Fibroblast of peridontal ligament (primary cell): ENCODE results near the gene GSTM2.

Experiments
- DNase-seq: peaks from one replicate; pipeline ENCODE4 v3.0.0-alpha.2; 2010; ENCODE audit errors: extremely low read depth

GSTM2 gene

DNA sequence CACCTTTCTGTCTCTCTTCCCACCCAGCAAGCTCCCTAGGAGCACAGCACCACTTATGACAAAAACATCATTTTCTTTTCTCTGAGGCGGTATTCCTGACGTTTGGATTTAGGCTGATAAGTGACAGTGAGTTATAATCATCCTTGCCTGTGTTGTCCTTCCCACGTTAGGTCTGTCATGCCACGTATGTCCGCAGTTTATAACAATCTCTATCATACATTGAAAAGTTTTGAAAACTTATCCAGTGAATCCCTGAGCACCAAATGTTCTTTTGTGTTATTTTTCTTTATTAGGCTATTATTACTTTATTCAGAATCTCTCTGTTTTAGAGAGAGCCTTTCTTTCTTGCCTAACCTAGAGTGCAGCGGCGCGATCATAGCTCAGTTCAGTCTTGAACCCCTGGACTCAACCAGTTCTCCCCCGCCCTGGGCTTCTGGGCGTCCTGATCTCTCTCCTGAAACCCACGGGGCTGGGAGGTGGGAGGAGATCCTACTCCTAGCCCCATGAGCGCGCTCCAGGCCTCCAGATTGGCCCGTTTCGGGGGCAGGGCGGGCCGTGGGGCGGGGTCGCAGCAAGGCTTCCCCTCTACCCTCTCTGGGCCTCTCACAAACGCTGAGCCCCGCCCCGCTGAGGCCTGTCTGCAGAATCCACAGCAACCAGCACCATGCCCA lies at the start of gene GSTM2:
Gene GSTM2 (plus strand): TSS at position 606 of the 671 bp plus-strand sequence. CDS start 59 bp downstream, at position 665.
- peak; percentile 76 for DNase-seq

DNA sequence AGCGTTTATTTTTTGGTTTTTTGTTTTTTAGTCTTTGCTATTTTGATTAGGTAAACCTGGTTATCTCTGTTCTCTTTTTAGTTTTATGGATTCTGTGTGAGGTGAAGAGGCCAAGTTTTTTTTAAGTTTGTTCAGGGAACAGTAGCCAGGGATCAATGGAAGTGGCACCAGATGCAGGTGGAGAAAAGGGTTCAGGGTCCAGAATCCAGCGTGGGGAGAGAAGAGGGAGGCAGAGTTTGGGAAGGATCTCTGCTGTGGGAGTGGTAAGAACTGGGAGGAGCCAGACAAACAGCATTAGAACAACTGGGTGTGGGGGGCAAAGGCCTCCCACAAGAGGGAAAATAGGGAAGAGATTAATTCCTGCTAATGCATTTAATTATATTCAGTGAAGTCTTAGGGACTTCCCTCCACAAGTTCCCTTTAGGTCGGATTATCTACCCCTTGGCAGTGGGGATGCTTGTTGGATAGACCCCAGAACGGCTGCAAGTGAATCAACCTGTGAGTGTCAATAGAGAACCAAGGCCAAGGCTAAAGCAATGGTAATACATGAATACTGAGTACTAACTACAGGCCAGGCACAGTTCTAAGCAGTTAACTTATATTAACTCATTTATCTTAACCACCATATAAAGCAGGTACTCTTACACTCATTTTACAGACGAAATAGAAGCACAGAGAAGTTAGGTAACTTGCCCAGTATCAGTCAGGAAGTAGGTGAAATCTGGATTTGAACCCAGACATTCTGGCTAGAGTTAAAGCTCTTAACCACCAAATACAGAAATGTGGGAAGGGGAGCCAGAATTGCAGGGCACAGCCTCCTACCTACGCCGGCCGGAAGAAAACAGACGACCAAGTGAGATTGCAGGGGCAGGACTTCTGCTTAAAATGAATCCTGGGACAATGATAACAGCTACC lies 48.9 kb upstream of the GSTM2 start:
- DNase-seq, result no peak

DNA sequence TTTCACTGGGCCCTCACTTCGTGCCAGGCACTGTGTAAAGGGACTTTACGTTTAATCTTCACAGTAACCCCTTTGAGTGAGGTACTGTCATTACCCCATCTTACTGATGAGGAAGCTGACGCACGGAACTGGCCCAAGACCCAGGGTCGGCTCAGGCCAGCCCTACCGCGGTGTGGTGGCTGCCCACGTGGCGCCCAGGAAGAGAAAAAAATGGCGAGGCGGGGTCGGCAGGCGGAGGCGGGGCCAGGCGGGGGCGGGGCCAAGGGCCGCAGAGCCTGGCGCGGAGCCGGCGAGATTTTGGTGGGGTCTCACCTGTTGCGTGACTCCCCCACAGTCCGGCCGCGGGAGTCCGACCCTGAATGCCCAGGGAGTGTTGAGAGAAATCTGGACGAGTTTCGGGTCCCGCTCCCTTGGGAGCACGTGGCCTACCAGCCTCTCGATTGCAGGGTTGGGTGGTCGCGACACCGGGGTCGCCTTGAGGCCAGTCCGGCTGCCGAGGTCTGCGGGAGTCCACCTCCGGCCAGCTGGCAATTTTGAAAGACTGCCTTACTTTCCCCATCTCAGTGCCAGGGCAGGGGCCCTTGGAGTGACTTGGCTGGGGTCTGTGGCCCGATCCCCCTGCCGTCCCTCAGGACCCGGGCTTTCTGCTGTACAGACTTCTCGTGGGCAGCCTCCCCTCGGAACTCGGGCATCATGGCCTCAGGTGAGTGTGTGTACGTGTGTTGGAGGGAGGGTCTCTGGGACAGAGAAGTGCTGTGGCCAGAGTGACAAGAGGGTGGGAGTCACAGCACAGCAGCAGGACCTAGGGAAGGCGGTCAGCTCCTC lies 48.1 kb upstream of the GSTM2 start, which contains the start of the genes AMPD2 and GNAT2:
Gene AMPD2 (plus strand): TSS at position 262 of the 825 bp plus-strand sequence. CDS start 1,339 bp downstream, outside the sequence.
Gene GNAT2 (minus strand): TSS at position 41 of the 825 bp plus-strand sequence. CDS start 6,746 bp downstream, outside the sequence.
- peak; percentile 84 for DNase-seq

DNA sequence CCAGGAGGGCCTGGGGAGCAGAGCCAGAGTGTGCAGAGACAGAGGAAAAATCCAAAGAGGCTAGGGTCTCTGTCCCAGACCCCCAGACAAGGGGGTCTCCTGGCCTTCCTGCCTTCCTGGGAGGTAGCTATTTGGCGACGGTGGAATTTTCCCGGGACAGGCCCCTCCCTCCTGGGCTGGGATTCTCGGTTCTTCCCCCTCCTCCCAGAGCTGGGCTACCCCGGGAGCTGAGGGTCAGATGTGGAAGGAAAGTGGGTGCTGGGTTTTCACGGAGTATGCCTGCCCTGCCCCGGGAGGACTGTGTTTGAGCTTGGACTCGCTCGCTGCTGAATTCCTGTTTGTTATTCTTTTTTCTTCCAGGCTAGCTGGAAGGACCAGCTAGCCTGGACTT lies 47.5 kb upstream of the GSTM2 start:
- DNase-seq, result peak; percentile 58

DNA sequence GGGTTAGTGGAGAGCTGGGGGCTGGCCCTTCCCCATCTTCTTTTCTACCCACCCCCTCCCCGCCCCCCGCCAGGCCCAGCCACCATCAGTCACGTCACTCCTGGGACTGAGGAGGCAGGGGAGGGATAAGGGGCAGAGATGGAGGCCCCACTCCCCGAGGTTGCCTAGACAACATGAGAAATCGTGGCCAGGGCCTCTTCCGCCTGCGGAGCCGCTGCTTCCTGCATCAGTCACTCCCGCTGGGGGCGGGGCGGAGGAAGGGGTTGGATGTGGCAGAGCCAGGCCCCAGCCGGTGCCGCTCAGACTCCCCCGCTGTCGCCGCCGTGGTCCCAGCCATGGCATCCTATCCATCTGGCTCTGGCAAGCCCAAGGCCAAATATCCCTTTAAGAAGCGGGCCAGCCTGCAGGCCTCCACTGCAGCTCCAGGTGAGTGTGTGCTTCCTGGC lies 47.0 kb upstream of the GSTM2 start:
- peak; percentile 91 for DNase-seq

DNA sequence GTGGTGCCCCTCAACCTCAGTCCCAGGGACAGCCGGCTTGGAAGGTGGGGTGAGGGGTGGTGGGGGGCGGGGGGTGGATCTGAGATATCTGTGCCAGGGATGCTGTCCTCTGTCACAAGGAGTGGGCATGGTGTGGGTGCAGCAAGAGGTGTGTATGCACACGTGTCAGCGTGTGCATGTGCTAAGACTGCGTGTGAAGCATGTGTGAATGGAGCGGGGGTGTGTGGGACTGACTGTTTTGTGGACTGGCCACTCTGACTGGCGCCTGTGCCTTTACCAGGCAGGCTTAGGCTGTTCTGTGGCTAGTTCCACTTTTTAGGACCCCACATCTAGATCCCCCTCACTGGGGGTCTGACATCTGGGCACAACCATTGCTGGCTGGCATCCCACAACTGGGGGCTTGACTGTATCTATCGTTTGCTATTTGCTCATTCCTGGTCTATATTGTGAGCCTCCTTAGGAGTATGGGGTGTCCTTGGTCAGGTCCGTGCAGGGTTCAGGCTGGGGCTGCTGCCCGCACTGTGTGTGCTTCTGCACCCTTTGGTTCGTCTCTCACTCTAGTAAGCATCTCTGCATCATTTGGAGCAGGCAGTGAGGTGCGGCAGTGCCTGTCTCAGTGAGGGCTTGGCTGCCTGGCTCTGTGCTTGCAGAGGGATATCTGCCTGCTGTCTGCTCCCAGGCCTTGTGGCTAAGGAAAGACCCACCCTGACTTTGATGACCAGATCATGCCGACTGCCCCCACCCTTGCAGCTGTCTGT lies 46.3 kb upstream of the GSTM2 start:
- DNase-seq, result no peak

DNA sequence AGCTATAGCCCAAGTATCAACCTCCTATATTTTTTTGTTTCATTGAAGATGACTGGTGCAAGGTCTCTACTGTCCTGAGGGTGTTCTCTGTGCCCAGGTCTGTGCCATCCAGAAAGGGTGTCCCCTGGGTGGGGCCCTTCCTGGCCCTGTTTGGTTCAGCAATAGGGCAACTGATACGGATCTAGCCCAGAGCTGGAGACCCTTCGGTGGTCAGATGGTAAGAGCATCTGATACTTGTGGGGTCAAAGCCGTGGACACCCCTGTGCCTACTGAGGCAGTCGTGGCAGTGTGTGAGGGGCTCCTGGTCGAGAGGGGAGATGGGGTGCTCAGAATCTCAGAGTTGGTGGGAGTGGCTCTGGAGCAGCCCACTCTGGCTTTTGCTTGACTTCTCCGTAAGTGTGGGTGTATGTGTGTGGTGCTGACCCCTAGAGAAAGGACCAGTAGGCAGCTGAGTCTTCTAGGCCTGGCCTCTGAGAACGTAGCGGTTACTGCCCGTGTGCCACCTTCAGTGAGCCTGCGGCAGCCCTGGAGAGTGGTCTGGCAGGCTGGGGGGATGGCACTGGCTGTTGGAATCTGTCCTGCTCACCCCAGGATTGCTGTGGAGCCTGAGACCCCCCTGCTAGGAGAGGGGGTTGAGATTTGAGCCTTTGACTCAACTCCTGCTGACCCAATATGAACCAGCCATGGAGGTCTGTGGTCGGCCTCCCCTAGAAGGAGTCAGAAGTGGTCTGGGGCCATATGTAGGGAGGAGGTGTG lies 45.5 kb upstream of the GSTM2 start:
- DNase-seq, result no peak

DNA sequence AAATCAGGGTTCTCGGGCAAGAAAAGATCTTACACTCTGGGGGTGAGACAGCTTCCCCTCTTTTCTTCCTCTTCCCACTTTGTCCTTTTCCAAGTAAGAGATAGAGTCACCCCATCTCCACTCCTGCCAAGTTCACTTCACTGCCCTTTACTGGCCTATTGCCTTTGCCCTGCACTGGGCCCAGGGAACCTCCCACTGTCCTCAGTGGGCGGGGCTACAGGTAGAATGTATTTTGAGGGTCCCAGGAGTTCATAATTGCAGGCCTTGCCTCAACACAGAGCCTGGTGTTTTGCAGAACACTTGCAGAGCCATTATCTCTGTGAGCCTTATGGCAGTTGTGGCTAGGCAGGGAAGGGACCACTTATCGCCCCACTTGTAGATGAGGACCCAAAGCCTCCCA lies 45.0 kb upstream of the GSTM2 start:
- no peak for DNase-seq

DNA sequence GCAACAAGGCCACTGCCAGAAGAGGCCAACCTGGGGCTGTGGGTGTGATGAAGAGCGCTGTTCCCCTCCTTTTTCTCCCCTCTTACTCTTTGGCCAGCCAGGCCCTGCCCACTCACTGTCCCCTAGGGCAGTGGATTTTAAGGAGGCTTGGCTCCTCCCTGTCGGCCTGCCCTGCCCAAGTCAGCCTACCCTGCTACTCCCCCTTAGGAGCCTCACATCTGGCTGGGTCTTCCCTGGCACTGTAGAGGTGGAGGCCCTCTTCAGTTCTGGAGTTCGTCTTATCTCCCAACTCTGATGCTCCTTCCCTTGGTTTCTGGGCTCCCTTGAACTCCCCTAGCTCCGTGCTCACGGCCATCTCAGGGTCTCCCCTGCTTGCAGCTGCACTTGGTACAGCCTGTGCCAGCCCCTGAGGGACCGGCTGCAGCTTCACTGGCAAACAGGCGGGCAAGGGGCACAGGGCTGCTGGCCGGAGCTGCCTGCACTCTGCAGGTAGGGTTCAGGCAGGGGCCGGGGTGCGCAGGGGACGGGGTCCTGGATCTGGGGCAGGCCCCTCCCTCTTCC lies 44.2 kb upstream of the GSTM2 start:
- no peak for DNase-seq

DNA sequence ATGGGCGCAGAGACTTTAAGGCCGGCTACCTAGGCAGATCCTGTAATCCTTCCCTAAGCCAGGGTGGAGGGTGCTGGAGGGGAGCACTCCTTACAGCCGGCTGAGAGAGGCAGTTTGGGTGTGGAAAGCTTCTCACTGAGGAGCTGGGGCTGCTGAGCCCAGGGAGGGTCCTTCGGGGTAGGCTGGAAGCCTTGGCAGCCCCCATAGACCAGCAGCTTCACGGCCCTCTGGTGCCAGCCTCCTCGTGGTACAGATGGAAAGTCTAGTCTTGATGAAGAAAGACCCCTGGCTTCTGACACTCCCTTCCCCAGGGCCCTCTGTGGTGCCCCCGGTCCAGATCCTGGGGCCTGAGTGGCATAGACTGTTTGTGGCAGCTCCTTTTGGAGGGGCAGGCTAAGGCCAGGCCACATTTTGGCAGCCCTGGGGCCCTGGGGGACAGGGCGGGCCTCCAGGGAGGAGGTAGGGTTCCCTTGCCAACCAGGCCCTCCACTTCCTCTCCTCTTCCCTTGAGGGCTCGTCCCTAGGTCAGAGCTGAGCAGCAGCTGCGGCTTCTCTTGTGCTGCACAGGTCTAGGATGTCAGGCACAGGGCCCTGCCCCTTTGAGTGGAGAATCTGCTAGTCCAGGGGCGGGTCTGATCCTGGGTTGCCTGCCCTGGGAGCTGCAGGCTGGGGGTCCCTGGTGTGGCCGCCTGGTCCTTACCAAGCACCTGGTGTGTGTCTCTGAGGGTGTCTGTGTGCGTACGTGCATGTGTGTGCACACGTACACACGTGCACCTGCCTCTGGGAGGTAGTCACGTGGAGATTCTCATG lies 43.5 kb upstream of the GSTM2 start:
- no peak for DNase-seq

DNA sequence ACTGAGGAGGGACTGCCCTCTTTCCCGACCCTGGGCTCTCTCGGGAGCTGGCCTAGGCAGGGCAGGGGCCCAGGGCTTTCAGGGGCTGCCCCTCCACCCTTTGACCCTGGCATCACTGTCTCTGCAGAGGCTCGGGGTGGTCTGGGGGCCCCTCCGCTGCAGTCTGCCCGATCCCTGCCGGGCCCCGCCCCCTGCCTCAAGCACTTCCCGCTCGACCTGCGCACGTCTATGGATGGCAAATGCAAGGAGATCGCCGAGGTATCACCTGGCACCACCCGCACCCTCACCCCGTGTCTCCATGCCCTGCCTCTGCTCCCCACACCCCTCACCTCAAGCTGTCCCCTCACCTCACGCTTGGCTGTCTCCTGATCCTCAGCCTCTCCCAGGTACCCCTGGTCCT lies 42.7 kb upstream of the GSTM2 start:
- DNase-seq, result no peak

DNA sequence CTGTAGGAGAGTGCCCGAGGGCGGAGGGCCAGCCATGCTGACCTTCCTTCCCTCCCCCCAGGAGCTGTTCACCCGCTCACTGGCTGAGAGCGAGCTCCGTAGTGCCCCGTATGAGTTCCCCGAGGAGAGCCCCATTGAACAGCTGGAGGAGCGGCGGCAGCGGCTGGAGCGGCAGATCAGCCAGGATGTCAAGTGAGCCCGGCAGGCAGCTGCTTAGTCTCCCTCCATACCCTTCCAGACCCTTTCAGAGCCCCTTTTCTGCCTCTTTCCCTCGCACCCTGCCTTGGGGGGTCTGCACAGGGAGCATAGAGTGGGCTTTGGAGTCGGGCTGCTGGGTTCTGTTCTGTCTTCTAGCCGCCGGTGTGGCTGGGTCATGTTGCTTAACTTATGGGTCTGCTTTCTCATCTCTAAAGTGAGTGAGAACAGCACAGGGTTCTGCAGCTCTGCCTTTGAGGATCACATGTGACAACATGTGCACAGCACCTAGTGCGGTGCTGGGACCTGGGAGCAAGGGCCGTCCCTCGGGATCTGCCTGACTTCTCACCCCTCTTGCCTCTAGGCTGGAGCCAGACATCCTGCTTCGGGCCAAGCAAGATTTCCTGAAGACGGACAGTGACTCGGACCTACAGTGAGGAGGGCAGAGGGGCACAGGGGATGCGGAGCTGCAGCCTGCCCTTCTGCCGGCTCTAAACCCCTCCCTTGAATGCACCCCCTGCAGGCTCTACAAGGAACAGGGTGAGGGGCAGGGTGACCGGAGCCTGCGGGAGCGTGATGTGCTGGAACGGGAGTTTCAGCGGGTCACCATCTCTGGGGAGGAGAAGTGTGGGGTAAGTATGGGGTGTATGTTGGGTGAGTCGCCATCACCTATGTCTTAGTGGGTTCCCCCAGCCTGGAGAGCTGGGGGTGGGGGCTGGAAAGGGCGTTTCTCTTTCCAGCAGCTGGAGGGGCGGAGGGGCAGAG lies 42.0 kb upstream of the GSTM2 start:
- DNase-seq, result no peak

DNA sequence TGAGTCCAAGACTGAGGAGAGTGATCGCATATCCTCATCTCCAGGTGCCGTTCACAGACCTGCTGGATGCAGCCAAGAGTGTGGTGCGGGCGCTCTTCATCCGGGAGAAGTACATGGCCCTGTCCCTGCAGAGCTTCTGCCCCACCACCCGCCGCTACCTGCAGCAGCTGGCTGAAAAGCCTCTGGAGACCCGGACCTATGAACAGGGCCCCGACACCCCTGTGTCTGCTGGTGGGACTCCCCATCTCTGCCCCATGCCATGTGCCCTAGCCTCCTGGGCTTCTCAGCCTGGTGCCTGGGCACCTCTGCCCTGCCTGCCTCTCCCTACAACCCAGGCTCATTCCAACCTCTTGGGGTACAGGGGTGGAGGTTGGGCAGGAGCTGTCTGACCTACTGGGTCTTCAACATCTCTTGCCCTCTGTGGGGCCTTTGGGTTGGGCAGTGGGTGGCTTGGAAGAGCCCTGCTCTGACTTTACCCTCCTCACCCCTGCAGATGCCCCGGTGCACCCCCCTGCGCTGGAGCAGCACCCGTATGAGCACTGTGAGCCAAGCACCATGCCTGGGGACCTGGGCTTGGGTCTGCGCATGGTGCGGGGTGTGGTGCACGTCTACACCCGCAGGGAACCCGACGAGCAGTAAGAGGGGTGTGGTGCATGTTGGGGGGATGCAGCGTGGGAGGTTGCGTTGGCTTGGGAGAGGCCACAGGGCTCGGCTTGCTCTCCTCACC lies 41.0 kb upstream of the GSTM2 start:
- DNase-seq, result no peak

DNA sequence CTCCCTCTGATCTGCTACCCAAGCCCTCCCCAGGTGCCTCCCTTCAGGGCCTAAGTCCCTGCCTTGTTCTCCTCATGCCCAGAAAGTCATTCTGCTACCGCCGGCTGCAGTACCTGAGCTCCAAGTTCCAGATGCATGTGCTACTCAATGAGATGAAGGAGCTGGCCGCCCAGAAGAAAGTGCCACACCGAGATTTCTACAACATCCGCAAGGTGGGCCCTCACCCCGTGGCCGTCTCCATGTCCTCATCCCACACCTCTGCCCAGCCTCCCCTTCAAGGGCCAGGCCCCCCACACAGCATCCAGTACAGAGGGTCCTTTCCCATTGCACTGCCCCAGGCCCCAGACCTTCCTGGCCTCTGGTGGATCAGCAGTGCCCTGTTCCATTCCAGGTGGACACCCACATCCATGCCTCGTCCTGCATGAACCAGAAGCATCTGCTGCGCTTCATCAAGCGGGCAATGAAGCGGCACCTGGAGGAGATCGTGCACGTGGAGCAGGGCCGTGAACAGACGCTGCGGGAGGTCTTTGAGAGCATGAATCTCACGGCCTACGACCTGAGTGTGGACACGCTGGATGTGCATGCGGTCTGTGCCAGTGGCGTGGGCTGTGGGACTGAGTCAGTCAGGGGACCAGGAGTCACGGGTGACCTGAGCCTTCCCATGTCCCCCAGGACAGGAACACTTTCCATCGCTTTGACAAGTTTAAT lies 40.0 kb upstream of the GSTM2 start:
- DNase-seq, result no peak

DNA sequence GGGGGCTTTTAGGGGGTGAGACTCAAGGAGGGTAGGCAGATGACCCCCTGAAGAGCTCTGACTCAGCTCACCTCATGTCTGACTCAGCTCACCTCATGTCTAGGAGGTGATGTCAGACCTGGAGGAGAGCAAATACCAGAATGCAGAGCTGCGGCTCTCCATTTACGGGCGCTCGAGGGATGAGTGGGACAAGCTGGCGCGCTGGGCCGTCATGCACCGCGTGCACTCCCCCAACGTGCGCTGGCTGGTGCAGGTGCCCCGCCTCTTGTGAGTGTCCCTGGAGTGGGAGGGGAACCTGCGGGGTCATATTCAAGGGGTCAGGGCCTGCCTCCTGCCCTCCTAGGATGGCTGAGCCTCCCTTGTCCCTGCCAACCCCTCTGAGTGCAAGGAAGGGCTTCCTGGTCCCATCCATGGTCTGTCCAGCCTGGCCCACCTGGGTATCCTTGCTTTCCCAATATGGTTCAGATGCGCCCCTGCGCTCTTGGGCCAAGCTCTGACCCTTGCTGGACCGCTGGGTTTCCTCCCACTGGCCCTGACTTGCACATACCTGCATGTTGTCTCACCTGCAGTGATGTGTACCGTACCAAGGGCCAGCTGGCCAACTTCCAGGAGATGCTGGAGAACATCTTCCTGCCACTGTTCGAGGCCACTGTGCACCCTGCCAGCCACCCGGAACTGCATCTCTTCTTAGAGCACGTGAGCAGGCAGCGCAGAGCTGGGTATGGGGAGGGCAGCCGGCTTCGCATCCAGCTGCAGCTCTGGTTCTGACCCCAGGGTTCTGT lies 39.1 kb upstream of the GSTM2 start:
- DNase-seq, result no peak
